RWPE2 (cell line): ENCODE data around the gene ITPRID1.

Source experiments
- ATAC-seq: fragments of 200-7000 bp; cut with Tn5 transposase; 3 replicates; pipeline ENCODE4 v1.9.1; 2021; ENCODE audit warnings: low read depth
- DNase-seq: peaks from one replicate; pipeline ENCODE4 v3.0.0-alpha.2; 2020; ENCODE audit warnings: low spot score
- H3K27ac ChIP-seq: fragments of 450-650 bp; 2 replicates; pipeline ENCODE4 v1.5.1; 2017; ENCODE audit warnings: mild to moderate bottlenecking; ENCODE audit not compliant: poor library complexity, severe bottlenecking
- H3K27me3 ChIP-seq: fragments of 250-450 bp; sonication (Bioruptor Pico); 2 replicates; pipeline ENCODE4 v1.5.1; 2021; ENCODE audit warnings: mild to moderate bottlenecking, moderate library complexity; ENCODE audit not compliant: insufficient read depth, poor library complexity, severe bottlenecking
- H3K36me3 ChIP-seq: fragments of 250-450 bp; sonication (Bioruptor Pico); 2 replicates; pipeline ENCODE4 v1.5.1; 2020; ENCODE audit warnings: low read depth, mild to moderate bottlenecking, moderate library complexity
- H3K4me1 ChIP-seq: fragments of 250-450 bp; sonication (Bioruptor Pico); 2 replicates; pipeline ENCODE4 v1.5.1; 2021; ENCODE audit warnings: mild to moderate bottlenecking, moderate library complexity; ENCODE audit not compliant: insufficient read depth, poor library complexity, severe bottlenecking
- H3K4me3 ChIP-seq: fragments of 250-450 bp; sonication (Bioruptor Pico); 2 replicates; pipeline ENCODE4 v1.5.1; 2021; ENCODE audit warnings: mild to moderate bottlenecking, moderate library complexity; ENCODE audit not compliant: severe bottlenecking
- H3K9me3 ChIP-seq: fragments of 250-450 bp; sonication (Bioruptor Pico); 2 replicates; pipeline ENCODE4 v1.5.1; 2021; ENCODE audit warnings: mild to moderate bottlenecking, moderate library complexity; ENCODE audit not compliant: severe bottlenecking
- CTCF ChIP-seq: fragments of 450-650 bp; IDR thresholded peaks from one replicate; pipeline ENCODE4 v1.5.1; 2017; ENCODE audit warnings: mild to moderate bottlenecking, moderate library complexity; ENCODE audit not compliant: poor library complexity, severe bottlenecking

Gene ITPRID1

GRCh38 chr7:31648288-31648687, 134.4 kb downstream of the ITPRID1 start:
- Histone ChIP-seq H3K4me1 (no peaks in the 10 kb centered on the region), H3K27ac (no peak overlapping the region), H3K9me3 (no peaks in the 10 kb centered on the region), H3K4me3 (no peak overlapping the region), H3K36me3 (no peaks in the 10 kb centered on the region), H3K27me3 (no peaks in the 10 kb centered on the region)
- TF ChIP-seq CTCF = peak; percentile 41
- ATAC-seq (no peak), DNase-seq (no peak)

- DNase-seq = no peak
- no peak for TF ChIP-seq CTCF
Observed at GRCh38 chr7:31648880-31649279, 135.0 kb downstream of the ITPRID1 start.

GRCh38 chr7:31651234-31652062, 137.6 kb downstream of the ITPRID1 start:
- DNase-seq = no peak
- no peaks in the 10 kb centered on the region for H3K27me3 ChIP-seq
- H3K36me3 ChIP-seq = no peaks in the 10 kb centered on the region
- no peak for ATAC-seq
- H3K9me3 ChIP-seq = no peaks in the 10 kb centered on the region
- TF ChIP-seq CTCF = no peak
- no peak overlapping the region for H3K4me3 ChIP-seq
- H3K4me1 ChIP-seq = no peaks in the 10 kb centered on the region
- H3K27ac ChIP-seq = no peak overlapping the region

More at GRCh38 chr7:31648880-31649279, 135.0 kb downstream of the ITPRID1 start:
- H3K27ac ChIP-seq = no peak overlapping the region
- H3K36me3 ChIP-seq = no peaks in the 10 kb centered on the region
- no peak for ATAC-seq
- no peaks in the 10 kb centered on the region for H3K27me3 ChIP-seq
- no peak overlapping the region for H3K4me3 ChIP-seq
- no peaks in the 10 kb centered on the region for H3K9me3 ChIP-seq
- no peaks in the 10 kb centered on the region for H3K4me1 ChIP-seq

GRCh38 chr7:31652063-31652326, 138.1 kb downstream of the ITPRID1 start:
- DNase-seq (no peak), ATAC-seq (no peak)
- H3K27ac ChIP-seq = no peak overlapping the region
- H3K36me3 ChIP-seq = no peaks in the 10 kb centered on the region
- H3K9me3 ChIP-seq = no peaks in the 10 kb centered on the region
- no peak for TF ChIP-seq CTCF
- no peak overlapping the region for H3K4me3 ChIP-seq
- H3K4me1 ChIP-seq = no peaks in the 10 kb centered on the region
- H3K27me3 ChIP-seq = no peaks in the 10 kb centered on the region

GRCh38 chr7:31663072-31663471, 149.2 kb downstream of the ITPRID1 start:
- H3K4me1 ChIP-seq = no peaks in the 10 kb centered on the region
- H3K4me3 ChIP-seq = no peak overlapping the region
- ATAC-seq (no peak), DNase-seq (no peak)
- H3K27ac ChIP-seq = no peak overlapping the region
- H3K36me3 ChIP-seq = no peaks in the 10 kb centered on the region
- no peaks in the 10 kb centered on the region for H3K9me3 ChIP-seq
- H3K27me3 ChIP-seq = peaks cover 4% of the 10 kb centered on the region
- no peak for TF ChIP-seq CTCF
